K562 (cell line): ENCODE measurements around the gene C2CD5. TPM values are rescaled to one million over a fixed set of nuclear protein-coding genes. Genes with fewer than 3 reads are reported as not detected.

ENCODE experiments used
- ATF1 ChIP-seq, 2 experiments: fragments of 450-650 bp in 1 of 2; IDR thresholded peaks; 2 replicates each; pipeline ENCODE4 v1.6.1; 2016; ENCODE audit warnings: missing compliant biosample characterization in 1 of 2, missing genetic modification characterization in 1 of 2
- RFX7 ChIP-seq: fragments of 250-450 bp; sonication (Bioruptor Pico); IDR thresholded peaks from 2 replicates; pipeline ENCODE4 v1.5.1; 2021; ENCODE audit warnings: mild to moderate bottlenecking
- SRSF9 ChIP-seq: fragments of 200-400 bp; formaldehyde crosslinking; IDR thresholded peaks from 2 replicates; pipeline ENCODE4 v1.6.1; 2017; ENCODE audit warnings: low read depth, low read length, borderline replicate concordance
- ZBTB7A ChIP-seq: IDR thresholded peaks from 2 replicates; pipeline ENCODE4 v1.6.1; 2011; ENCODE audit warnings: low read depth, mild to moderate bottlenecking, low read length, moderate library complexity, borderline replicate concordance; ENCODE audit not compliant: control insufficient read depth
- ZNF316 ChIP-seq: fragments of 450-650 bp; IDR thresholded peaks from 2 replicates; pipeline ENCODE4 v1.6.1; 2016
- ZNF436 ChIP-seq: fragments of 250-450, 450-650 bp; sonication (Bioruptor Pico); formaldehyde crosslinking; IDR thresholded peaks from 2 replicates; pipeline ENCODE4 v1.7.0; 2020; ENCODE audit warnings: mild to moderate bottlenecking
- polyA plus RNA-seq, 8 experiments: library from polyadenylated mRNA; depleted of rRNA in 4 of 8; stranded (reverse) in 5 of 8; unstranded in 3 of 8; fragments of >200 nt; fragmentation: Nextera tagmentation in 2 of 8; fragmentation: Illumina TruSeq in 1 of 8; extraction: Ambion mirVana in 2 of 8; extraction: Trizol in 1 of 8; gene quantifications; 2 replicates each; pipeline versions ENCODE4 v1.2.1 to v1.2.3, GENCODE V29; 2011 to 2014; ENCODE audit warnings: inconsistent platforms in 1 of 8, missing spikeins in 1 of 8
- total RNA-seq, 7 experiments: library from RNA; depleted of rRNA in 6 of 7; stranded (reverse); fragments of >200 nt in 6 of 7; fragmentation: Illumina TruSeq in 2 of 7; extraction: Trizol in 2 of 7; gene quantifications; 2 replicates each; pipeline versions ENCODE4 v1.2.1 to v1.2.3, GENCODE V29; 2011 to 2021; ENCODE audit warnings: low replicate concordance in 1 of 7
- TF ChIP-seq, protein P1 (sequence below): fragments of 450-650 bp; IDR thresholded peaks from 2 replicates; pipeline ENCODE4 v1.6.1; 2016; ENCODE audit warnings: mild to moderate bottlenecking, moderate library complexity

C2CD5 gene
- total and polyA plus RNA-seq, 9 of the 15 experiments (the other 6 are each of a cell fraction or from before 2014, with no cell fraction given): 5.1 to 24.1 (median 14.3) TPM

DNA sequence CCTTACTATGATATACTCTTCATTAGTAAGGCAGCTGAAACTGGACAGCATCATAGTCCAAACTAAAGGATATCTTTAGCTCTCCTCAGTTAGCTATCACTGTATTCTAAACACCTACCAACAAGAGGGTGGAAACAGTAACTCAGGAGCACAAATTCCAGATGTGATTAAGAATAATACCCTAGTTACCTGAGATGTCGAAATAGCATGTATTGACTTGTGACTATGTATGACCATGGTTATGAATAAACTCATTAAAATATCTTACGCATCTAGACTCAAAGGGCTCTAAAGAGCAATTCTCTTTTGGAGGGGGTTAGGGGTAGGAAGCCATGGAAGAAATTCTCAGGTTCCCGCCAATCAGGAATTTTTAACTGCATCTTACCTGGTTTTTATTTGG, 90.8 kb downstream of the C2CD5 start (continued):
- TF ChIP-seq ZNF316 (no peak), SRSF9 (no peak), ATF1 (CRISPR knock-in tag; IDR thresholded peaks at IDR 0.05) (no peak), ATF1 (tag; IDR thresholded peaks at IDR 0.05) (no peak), ZNF436 (no peak), ZBTB7A (no peak), RFX7 (no peak)
- TF ChIP-seq, protein P1, sequence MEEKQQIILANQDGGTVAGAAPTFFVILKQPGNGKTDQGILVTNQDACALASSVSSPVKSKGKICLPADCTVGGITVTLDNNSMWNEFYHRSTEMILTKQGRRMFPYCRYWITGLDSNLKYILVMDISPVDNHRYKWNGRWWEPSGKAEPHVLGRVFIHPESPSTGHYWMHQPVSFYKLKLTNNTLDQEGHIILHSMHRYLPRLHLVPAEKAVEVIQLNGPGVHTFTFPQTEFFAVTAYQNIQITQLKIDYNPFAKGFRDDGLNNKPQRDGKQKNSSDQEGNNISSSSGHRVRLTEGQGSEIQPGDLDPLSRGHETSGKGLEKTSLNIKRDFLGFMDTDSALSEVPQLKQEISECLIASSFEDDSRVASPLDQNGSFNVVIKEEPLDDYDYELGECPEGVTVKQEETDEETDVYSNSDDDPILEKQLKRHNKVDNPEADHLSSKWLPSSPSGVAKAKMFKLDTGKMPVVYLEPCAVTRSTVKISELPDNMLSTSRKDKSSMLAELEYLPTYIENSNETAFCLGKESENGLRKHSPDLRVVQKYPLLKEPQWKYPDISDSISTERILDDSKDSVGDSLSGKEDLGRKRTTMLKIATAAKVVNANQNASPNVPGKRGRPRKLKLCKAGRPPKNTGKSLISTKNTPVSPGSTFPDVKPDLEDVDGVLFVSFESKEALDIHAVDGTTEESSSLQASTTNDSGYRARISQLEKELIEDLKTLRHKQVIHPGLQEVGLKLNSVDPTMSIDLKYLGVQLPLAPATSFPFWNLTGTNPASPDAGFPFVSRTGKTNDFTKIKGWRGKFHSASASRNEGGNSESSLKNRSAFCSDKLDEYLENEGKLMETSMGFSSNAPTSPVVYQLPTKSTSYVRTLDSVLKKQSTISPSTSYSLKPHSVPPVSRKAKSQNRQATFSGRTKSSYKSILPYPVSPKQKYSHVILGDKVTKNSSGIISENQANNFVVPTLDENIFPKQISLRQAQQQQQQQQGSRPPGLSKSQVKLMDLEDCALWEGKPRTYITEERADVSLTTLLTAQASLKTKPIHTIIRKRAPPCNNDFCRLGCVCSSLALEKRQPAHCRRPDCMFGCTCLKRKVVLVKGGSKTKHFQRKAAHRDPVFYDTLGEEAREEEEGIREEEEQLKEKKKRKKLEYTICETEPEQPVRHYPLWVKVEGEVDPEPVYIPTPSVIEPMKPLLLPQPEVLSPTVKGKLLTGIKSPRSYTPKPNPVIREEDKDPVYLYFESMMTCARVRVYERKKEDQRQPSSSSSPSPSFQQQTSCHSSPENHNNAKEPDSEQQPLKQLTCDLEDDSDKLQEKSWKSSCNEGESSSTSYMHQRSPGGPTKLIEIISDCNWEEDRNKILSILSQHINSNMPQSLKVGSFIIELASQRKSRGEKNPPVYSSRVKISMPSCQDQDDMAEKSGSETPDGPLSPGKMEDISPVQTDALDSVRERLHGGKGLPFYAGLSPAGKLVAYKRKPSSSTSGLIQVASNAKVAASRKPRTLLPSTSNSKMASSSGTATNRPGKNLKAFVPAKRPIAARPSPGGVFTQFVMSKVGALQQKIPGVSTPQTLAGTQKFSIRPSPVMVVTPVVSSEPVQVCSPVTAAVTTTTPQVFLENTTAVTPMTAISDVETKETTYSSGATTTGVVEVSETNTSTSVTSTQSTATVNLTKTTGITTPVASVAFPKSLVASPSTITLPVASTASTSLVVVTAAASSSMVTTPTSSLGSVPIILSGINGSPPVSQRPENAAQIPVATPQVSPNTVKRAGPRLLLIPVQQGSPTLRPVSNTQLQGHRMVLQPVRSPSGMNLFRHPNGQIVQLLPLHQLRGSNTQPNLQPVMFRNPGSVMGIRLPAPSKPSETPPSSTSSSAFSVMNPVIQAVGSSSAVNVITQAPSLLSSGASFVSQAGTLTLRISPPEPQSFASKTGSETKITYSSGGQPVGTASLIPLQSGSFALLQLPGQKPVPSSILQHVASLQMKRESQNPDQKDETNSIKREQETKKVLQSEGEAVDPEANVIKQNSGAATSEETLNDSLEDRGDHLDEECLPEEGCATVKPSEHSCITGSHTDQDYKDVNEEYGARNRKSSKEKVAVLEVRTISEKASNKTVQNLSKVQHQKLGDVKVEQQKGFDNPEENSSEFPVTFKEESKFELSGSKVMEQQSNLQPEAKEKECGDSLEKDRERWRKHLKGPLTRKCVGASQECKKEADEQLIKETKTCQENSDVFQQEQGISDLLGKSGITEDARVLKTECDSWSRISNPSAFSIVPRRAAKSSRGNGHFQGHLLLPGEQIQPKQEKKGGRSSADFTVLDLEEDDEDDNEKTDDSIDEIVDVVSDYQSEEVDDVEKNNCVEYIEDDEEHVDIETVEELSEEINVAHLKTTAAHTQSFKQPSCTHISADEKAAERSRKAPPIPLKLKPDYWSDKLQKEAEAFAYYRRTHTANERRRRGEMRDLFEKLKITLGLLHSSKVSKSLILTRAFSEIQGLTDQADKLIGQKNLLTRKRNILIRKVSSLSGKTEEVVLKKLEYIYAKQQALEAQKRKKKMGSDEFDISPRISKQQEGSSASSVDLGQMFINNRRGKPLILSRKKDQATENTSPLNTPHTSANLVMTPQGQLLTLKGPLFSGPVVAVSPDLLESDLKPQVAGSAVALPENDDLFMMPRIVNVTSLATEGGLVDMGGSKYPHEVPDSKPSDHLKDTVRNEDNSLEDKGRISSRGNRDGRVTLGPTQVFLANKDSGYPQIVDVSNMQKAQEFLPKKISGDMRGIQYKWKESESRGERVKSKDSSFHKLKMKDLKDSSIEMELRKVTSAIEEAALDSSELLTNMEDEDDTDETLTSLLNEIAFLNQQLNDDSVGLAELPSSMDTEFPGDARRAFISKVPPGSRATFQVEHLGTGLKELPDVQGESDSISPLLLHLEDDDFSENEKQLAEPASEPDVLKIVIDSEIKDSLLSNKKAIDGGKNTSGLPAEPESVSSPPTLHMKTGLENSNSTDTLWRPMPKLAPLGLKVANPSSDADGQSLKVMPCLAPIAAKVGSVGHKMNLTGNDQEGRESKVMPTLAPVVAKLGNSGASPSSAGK: no peak
